ENCODE data around the gene HRH3.

HRH3 gene

GRCh38 chr20:62172666-62173065, 47.4 kb downstream of the HRH3 start:
- H3K4me3 ChIP-seq (ENCODE audit: low read depth, low read length) = no peak overlapping the region
- TF ChIP-seq MYC (IDR thresholded peaks at IDR 0.05; ENCODE audit: low read depth, low read length) = no peak
- no peak for TF ChIP-seq CTCF (IDR thresholded peaks at IDR 0.05; ENCODE audit: low read depth, low read length)
- no peak for DNase-seq (ENCODE audit: low read depth)

- no peak for DNase-seq (ENCODE audit: low read depth)
- H3K4me3 ChIP-seq (ENCODE audit: low read depth, low read length) = no peak overlapping the region
- TF ChIP-seq CTCF (IDR thresholded peaks at IDR 0.05; ENCODE audit: low read depth, low read length) (no peak), MYC (IDR thresholded peaks at IDR 0.05; ENCODE audit: low read depth, low read length) (no peak), POLR2A (IDR thresholded peaks at IDR 0.05; ENCODE audit: extremely low read depth, insufficient read length) (no peak), MAX (IDR thresholded peaks at IDR 0.05; ENCODE audit: low read depth, low read length) (no peak)
Observed at GRCh38 chr20:62171245-62171644, 48.8 kb downstream of the HRH3 start.

- TF ChIP-seq MYC (IDR thresholded peaks at IDR 0.05; ENCODE audit: low read depth, low read length) (no peak), POLR2A (IDR thresholded peaks at IDR 0.05; ENCODE audit: extremely low read depth, insufficient read length) (no peak), CTCF (IDR thresholded peaks at IDR 0.05; ENCODE audit: low read depth, low read length) (no peak), MAX (IDR thresholded peaks at IDR 0.05; ENCODE audit: low read depth, low read length) (no peak)
- DNase-seq (ENCODE audit: low read depth) = no peak
- H3K4me3 ChIP-seq (ENCODE audit: low read depth, low read length) = no peak overlapping the region
Observed at GRCh38 chr20:62170536-62170935, 49.5 kb downstream of the HRH3 start.

- no peak for DNase-seq (ENCODE audit: low read depth)
- TF ChIP-seq CTCF (IDR thresholded peaks at IDR 0.05; ENCODE audit: low read depth, low read length) = no peak
- no peak for TF ChIP-seq MYC (IDR thresholded peaks at IDR 0.05; ENCODE audit: low read depth, low read length)
- TF ChIP-seq POLR2A (IDR thresholded peaks at IDR 0.05; ENCODE audit: extremely low read depth, insufficient read length) = no peak
- no peak for TF ChIP-seq MAX (IDR thresholded peaks at IDR 0.05; ENCODE audit: low read depth, low read length)
- H3K4me3 ChIP-seq (ENCODE audit: low read depth, low read length) = no peak overlapping the region
Observed at GRCh38 chr20:62168890-62169435, 51.1 kb downstream of the HRH3 start.

- H3K4me3 ChIP-seq (ENCODE audit: low read depth, low read length) = no peak overlapping the region
- no peak for DNase-seq (ENCODE audit: low read depth)
- TF ChIP-seq MAX (IDR thresholded peaks at IDR 0.05; ENCODE audit: low read depth, low read length) = no peak
- no peak for TF ChIP-seq CTCF (IDR thresholded peaks at IDR 0.05; ENCODE audit: low read depth, low read length)
- TF ChIP-seq POLR2A (IDR thresholded peaks at IDR 0.05; ENCODE audit: extremely low read depth, insufficient read length) = no peak
- TF ChIP-seq MYC (IDR thresholded peaks at IDR 0.05; ENCODE audit: low read depth, low read length) = no peak
Observed at GRCh38 chr20:62168061-62168460, 52.0 kb downstream of the HRH3 start.

- no peak overlapping the region for H3K4me3 ChIP-seq (ENCODE audit: low read depth, low read length)
- TF ChIP-seq POLR2A (IDR thresholded peaks at IDR 0.05; ENCODE audit: extremely low read depth, insufficient read length) (no peak), MYC (IDR thresholded peaks at IDR 0.05; ENCODE audit: low read depth, low read length) (no peak), MAX (IDR thresholded peaks at IDR 0.05; ENCODE audit: low read depth, low read length) (no peak), CTCF (IDR thresholded peaks at IDR 0.05; ENCODE audit: low read depth, low read length) (no peak)
- no peak for DNase-seq (ENCODE audit: low read depth)
Observed at GRCh38 chr20:62167474-62167873, 52.6 kb downstream of the HRH3 start.
